A549 (cell line): Measurements from ENCODE around the gene RGL3. TPM values are rescaled to one million over a fixed set of nuclear protein-coding genes. Genes with fewer than 3 reads are reported as not detected.

Experiments
- ATAC-seq, 2 experiments: fragments of 200-7000 bp in 1 of 2; fragments of >200 bp in 1 of 2; cut with Nextera tagmentation in 1 of 2; cut with Tn5 transposase in 1 of 2; 3 replicates each; pipeline versions ENCODE4 v1.8.0 to v1.9.1; 2018 to 2020; ENCODE audit warnings: mild to moderate bottlenecking in 1 of 2, moderate library complexity in 1 of 2
- CTCF ChIA-PET: fragments of 300-600 bp; sonication (Branson Sonifier 250); formaldehyde crosslinking; extraction: SDS; loops from one replicate; lab custom pipeline; 2021; ENCODE audit warnings: antibody characterized with exemption, inconsistent platforms; lab: Yijun Ruan, JAX
- POLR2A ChIA-PET: fragments of 350-600 bp; formaldehyde crosslinking; extraction: SDS; loops from one replicate; lab custom pipeline; 2021; ENCODE audit warnings: antibody characterized with exemption, inconsistent platforms; lab: Yijun Ruan, JAX
- DNase-seq, 2 experiments: peaks; one replicate each; pipeline versions ENCODE4 v3.0.0 to v3.0.0-alpha.2; 2011 to 2016; ENCODE audit warnings: low read depth in 1 of 2, low spot score in 1 of 2
- FAIRE-seq: peaks from 2 replicates; lab custom pipeline; 2011; peaks lifted over from hg19 to GRCh38; lab: Jason Lieb, UNC
- H3K27ac ChIP-seq, 2 experiments: fragments of >200 bp; sonication (Bioruptor Twin); formaldehyde crosslinking; 3 replicates each; pipeline ENCODE4 v1.5.1; 2016 to 2017
- H3K4me1 ChIP-seq: fragments of >200 bp; sonication (Bioruptor Twin); formaldehyde crosslinking; 3 replicates; pipeline ENCODE4 v1.6.1; 2016
- H3K4me2 ChIP-seq: fragments of >200 bp; sonication (Bioruptor Twin); formaldehyde crosslinking; 3 replicates; pipeline ENCODE4 v1.6.1; 2016
- H3K4me3 ChIP-seq: fragments of >200 bp; sonication (Bioruptor Twin); formaldehyde crosslinking; 3 replicates; pipeline ENCODE4 v1.5.1; 2016
- H3K9me3 ChIP-seq: fragments of >200 bp; sonication (Bioruptor Twin); formaldehyde crosslinking; 3 replicates; pipeline ENCODE4 v1.6.1; 2016
- BCL3 ChIP-seq: fragments of >200 bp; sonication (Bioruptor Twin); formaldehyde crosslinking; IDR thresholded peaks from 3 replicates; pipeline ENCODE4 v1.6.1; 2016
- CBX8 ChIP-seq: fragments of 200-600 bp; sonication (generic); IDR thresholded peaks from 2 replicates; pipeline ENCODE4 v1.6.1; 2016
- CHD2 ChIP-seq: fragments of 150-350 bp; IDR thresholded peaks from 2 replicates; pipeline ENCODE4 v1.6.1; 2014; ENCODE audit warnings: low read length; ENCODE audit not compliant: partially characterized antibody
- CHD4 ChIP-seq: fragments of 200-600 bp; sonication (generic); IDR thresholded peaks from 2 replicates; pipeline ENCODE4 v1.6.1; 2016; ENCODE audit warnings: antibody characterized with exemption, mild to moderate bottlenecking, borderline replicate concordance
- E2F6 ChIP-seq: IDR thresholded peaks from 2 replicates; pipeline ENCODE4 v1.6.1; 2012; ENCODE audit warnings: low read depth, borderline replicate concordance
- EHF ChIP-seq: fragments of 250-450 bp; sonication (Bioruptor Pico); IDR thresholded peaks from 2 replicates; pipeline ENCODE4 v1.5.0; 2020; ENCODE audit warnings: mild to moderate bottlenecking
- ELK1 ChIP-seq: fragments of 150-350 bp; IDR thresholded peaks from 2 replicates; pipeline ENCODE4 v1.6.1; 2014; ENCODE audit warnings: low read depth, mild to moderate bottlenecking, low read length
- EP300 ChIP-seq, 2 experiments: fragments of >200 bp; sonication (Bioruptor Twin); formaldehyde crosslinking; IDR thresholded peaks; 2 replicates in 1 of 2; 3 replicates in 1 of 2; pipeline ENCODE4 v1.6.1; 2016 to 2017
- ESRRA ChIP-seq: fragments of 150-350 bp; IDR thresholded peaks from 2 replicates; pipeline ENCODE4 v1.6.1; 2014; ENCODE audit warnings: mild to moderate bottlenecking, low read length, borderline replicate concordance
- FOSL2 ChIP-seq, 2 experiments: fragments of 450-650 bp in 1 of 2; fragments of >200 bp in 1 of 2; sonication (Bioruptor Twin) in 1 of 2; formaldehyde crosslinking; IDR thresholded peaks; 2 replicates each; pipeline versions ENCODE4 v1.5.0 to v1.6.1; 2016 to 2020; ENCODE audit warnings: mild to moderate bottlenecking in 1 of 2, moderate library complexity in 1 of 2
- FOXS1 ChIP-seq: fragments of 250-450 bp; sonication (Bioruptor Pico); IDR thresholded peaks from 2 replicates; pipeline ENCODE4 v1.5.0; 2020; ENCODE audit warnings: mild to moderate bottlenecking, moderate library complexity
- HES2 ChIP-seq: fragments of >200 bp; sonication (Bioruptor Twin); formaldehyde crosslinking; IDR thresholded peaks from 2 replicates; pipeline ENCODE4 v1.6.1; 2016
- MAX ChIP-seq: IDR thresholded peaks from 2 replicates; pipeline ENCODE4 v1.6.1; 2012
- MYC ChIP-seq: IDR thresholded peaks from 2 replicates; pipeline ENCODE4 v1.6.1; 2012; ENCODE audit warnings: mild to moderate bottlenecking, inconsistent platforms, low read length, improper control_type of control experiment, borderline replicate concordance
- PBX3 ChIP-seq: IDR thresholded peaks from 2 replicates; pipeline ENCODE4 v1.6.1; 2012
- RAD21 ChIP-seq, 2 experiments: fragments of >200 bp in 1 of 2; sonication (Bioruptor Twin) in 1 of 2; formaldehyde crosslinking in 1 of 2; IDR thresholded peaks in 1 of 2; conservative IDR thresholded peaks in 1 of 2; 2 replicates in 1 of 2; 3 replicates in 1 of 2; pipeline ENCODE4 v1.6.1; 2012 to 2018; ENCODE audit warnings: inconsistent platforms in 1 of 2
- RARB ChIP-seq: fragments of 250-450 bp; sonication (Bioruptor Pico); IDR thresholded peaks from 2 replicates; pipeline ENCODE4 v1.8.0; 2021; ENCODE audit warnings: mild to moderate bottlenecking, moderate library complexity
- REST ChIP-seq: fragments of 200-600 bp; sonication (generic); IDR thresholded peaks from 2 replicates; pipeline ENCODE4 v1.6.1; 2016; ENCODE audit warnings: antibody characterized with exemption, mild to moderate bottlenecking, moderate library complexity
- RFX5 ChIP-seq: fragments of 450-650 bp; IDR thresholded peaks from 2 replicates; pipeline ENCODE4 v1.7.1; 2014; ENCODE audit warnings: antibody characterized with exemption, mild to moderate bottlenecking, moderate library complexity
- SREBF2 ChIP-seq: fragments of 450-650 bp; IDR thresholded peaks from 2 replicates; pipeline ENCODE4 v1.6.1; 2014; ENCODE audit warnings: mild to moderate bottlenecking, moderate library complexity
- TFCP2L1 ChIP-seq: fragments of 250-450 bp; sonication (Bioruptor Pico); IDR thresholded peaks from 2 replicates; pipeline ENCODE4 v1.5.0; 2021; ENCODE audit warnings: mild to moderate bottlenecking
- TP53 ChIP-seq: fragments of 250-450 bp; sonication (Bioruptor Pico); IDR thresholded peaks from 2 replicates; pipeline ENCODE4 v1.5.0; 2021; ENCODE audit warnings: mild to moderate bottlenecking, moderate library complexity
- USF2 ChIP-seq: fragments of 450-650 bp; IDR thresholded peaks from 2 replicates; pipeline ENCODE4 v1.6.1; 2014; ENCODE audit warnings: antibody characterized with exemption
- WGBS: methylation state at CpG from one replicate; pipeline ENCODE4 v1.1.6; 2017; ENCODE audit errors: missing lambda C conversion rate; 5-methylcytosine and 5-hydroxymethylcytosine counted together
- polyA plus RNA-seq, 4 experiments: library from polyadenylated mRNA; depleted of rRNA in 3 of 4; stranded (reverse); fragments of >200 nt; fragmentation: RNase III in 1 of 4; extraction: RNeasy Plus Mini Kit Qiagen cat#74134 plus additional on column Dnase treatment in 1 of 4; gene quantifications; 2 replicates in 3 of 4; 3 replicates in 1 of 4; pipeline ENCODE4 v1.2.3, GENCODE V29; 2011 to 2017

Gene RGL3
- polyA plus RNA-seq, 2 of the 4 experiments (the other 2 are of a cell fraction): 1.5 to 3.7 TPM

GRCh38 chr19:11359421-11359820, 59.7 kb downstream of the RGL3 start (continued):
- no peak for TF ChIP-seq E2F6
- TF ChIP-seq HES2: no peak
- TF ChIP-seq RARB: no peak

GRCh38 chr19:11356676-11357550, 62.2 kb downstream of the RGL3 start:
- Histone ChIP-seq H3K9me3 (no peaks in the 10 kb centered on the region), H3K4me2 (no peak overlapping the region; the same call in 2 of the 3 replicates), H3K4me3 (no peak overlapping the region), H3K27ac (no peak overlapping the region), H3K4me1 (no peaks in the 10 kb centered on the region)
- POLR2A ChIA-PET: no interaction called here
- TF ChIP-seq SREBF2: no peak
- TF ChIP-seq BCL3: no peak
- no peak for TF ChIP-seq ELK1
- no peak for TF ChIP-seq CHD4
- TF ChIP-seq RAD21 (conservative IDR thresholded peaks at IDR 0.05 in 1 of 2, IDR thresholded peaks at IDR 0.05 in 1 of 2): no peak
- TF ChIP-seq MAX: no peak
- no peak for TF ChIP-seq CHD2
- no peak for TF ChIP-seq FOXS1 (CRISPR knock-in tag)
- TF ChIP-seq USF2: no peak
- no peak for TF ChIP-seq REST
- TF ChIP-seq FOSL2 (IDR thresholded peaks at IDR 0.05): no peak
- TF ChIP-seq FOSL2 (CRISPR knock-in tag; IDR thresholded peaks at IDR 0.05): no peak
- TF ChIP-seq TFCP2L1 (CRISPR knock-in tag): no peak
- TF ChIP-seq PBX3: no peak
- no peak for TF ChIP-seq EP300 (IDR thresholded peaks at IDR 0.05)
- no peak for TF ChIP-seq MYC
- no peak for TF ChIP-seq TP53 (CRISPR knock-in tag)
- TF ChIP-seq EHF: no peak
- TF ChIP-seq CBX8: no peak
- no peak for TF ChIP-seq RFX5
- TF ChIP-seq ESRRA: no peak
- no peak for ATAC-seq
- WGBS: 90% methylated on average over 9 of the region's 11 CpGs
- CTCF ChIA-PET: no interaction called here
- FAIRE-seq: no peak
- no peak for DNase-seq
